ENCODE measurements around the gene CMTM4. TPM values are rescaled to one million over a fixed set of nuclear protein-coding genes. Genes with fewer than 3 reads are reported as not detected.

The CMTM4 gene
- total RNA-seq, 4 donors from 2014 or later, result 12.1 to 16.0 (median 13.0) TPM

- TF ChIP-seq CTCF (IDR thresholded peaks at IDR 0.05; ENCODE audit: low read depth), result no peak
These were observed 106.2 kb downstream of the CMTM4 start for GRCh38 chr16:66590322-66590721.

GRCh38 chr16:66588981-66589713, 107.4 kb downstream of the CMTM4 start:
- no peak for TF ChIP-seq CTCF (IDR thresholded peaks at IDR 0.05; ENCODE audit: low read depth)

GRCh38 chr16:66587881-66588600, 108.5 kb downstream of the CMTM4 start:
- no peak for TF ChIP-seq CTCF (IDR thresholded peaks at IDR 0.05; ENCODE audit: low read depth)

- TF ChIP-seq CTCF (IDR thresholded peaks at IDR 0.05; ENCODE audit: low read depth), result no peak
These were observed 110.9 kb downstream of the CMTM4 start for GRCh38 chr16:66585481-66586239.

- no peak for TF ChIP-seq CTCF (IDR thresholded peaks at IDR 0.05; ENCODE audit: low read depth)
These were observed 115.1 kb downstream of the CMTM4 start for GRCh38 chr16:66581246-66581952.

GRCh38 chr16:66580605-66581209, 115.8 kb downstream of the CMTM4 start:
- TF ChIP-seq CTCF (IDR thresholded peaks at IDR 0.05; ENCODE audit: low read depth), result no peak

Data from subcutaneous adipose tissue (tissue), 4 donors.